Neuronal stem cell (in vitro differentiated cells): ENCODE measurements around the gene CASK. TPM values are rescaled to one million over a fixed set of nuclear protein-coding genes. Genes with fewer than 3 reads are reported as not detected.

Experiments
- DNase-seq: peaks from one replicate; pipeline ENCODE4 v3.0.0-alpha.2; 2013; ENCODE audit warnings: low spot score
- H2AFZ ChIP-seq: one replicate; pipeline ENCODE4 v1.6.1; 2013; ENCODE audit warnings: mild to moderate bottlenecking, low read length, inconsistent platforms
- H2AK5ac ChIP-seq: 2 replicates; pipeline ENCODE4 v1.6.1; 2013; ENCODE audit warnings: low read depth, mild to moderate bottlenecking, inconsistent platforms, low read length, moderate library complexity, mixed read lengths
- H2BK120ac ChIP-seq: 2 replicates; pipeline ENCODE4 v1.6.1; 2013; ENCODE audit warnings: low read depth, mild to moderate bottlenecking, inconsistent platforms, low read length, moderate library complexity, mixed read lengths
- H2BK12ac ChIP-seq: one replicate; pipeline ENCODE4 v1.6.1; 2013; ENCODE audit warnings: low read length, inconsistent platforms
- H2BK15ac ChIP-seq: 2 replicates; pipeline ENCODE4 v1.6.1; 2013; ENCODE audit warnings: mild to moderate bottlenecking, low read length, inconsistent platforms, mixed read lengths
- H2BK5ac ChIP-seq: one replicate; pipeline ENCODE4 v1.6.1; 2013; ENCODE audit warnings: inconsistent platforms, mild to moderate bottlenecking, low read length, moderate library complexity
- H3K14ac ChIP-seq: one replicate; pipeline ENCODE4 v1.6.1; 2013; ENCODE audit warnings: low read length, inconsistent platforms
- H3K18ac ChIP-seq: 2 replicates; pipeline ENCODE4 v1.6.1; 2013; ENCODE audit warnings: low read length, inconsistent platforms
- H3K23ac ChIP-seq: 2 replicates; pipeline ENCODE4 v1.6.1; 2013; ENCODE audit warnings: low read depth, mild to moderate bottlenecking, mixed read lengths, low read length, inconsistent platforms; ENCODE audit not compliant: poor library complexity
- H3K27ac ChIP-seq: replicated peaks from 3 replicates; pipeline ENCODE4 v1.5.1; 2013; ENCODE audit warnings: low read length, inconsistent platforms
- H3K27me3 ChIP-seq, 3 experiments: 2 replicates each; pipeline ENCODE4 v1.6.1; 2013; ENCODE audit warnings: low read length in 3 of 3, mild to moderate bottlenecking in 2 of 3, inconsistent platforms in 1 of 3, low read depth in 1 of 3, mixed read lengths in 1 of 3, moderate library complexity in 1 of 3; ENCODE audit not compliant: control insufficient read depth in 3 of 3, insufficient read depth in 3 of 3
- H3K36me3 ChIP-seq, 2 donors: replicated peaks in 1 of 2; 2 replicates each; pipeline ENCODE4 v1.6.1; 2013; ENCODE audit warnings: low read length in 2 of 2; ENCODE audit not compliant: control insufficient read depth in 2 of 2, insufficient read depth in 2 of 2
- H3K4ac ChIP-seq: 2 replicates; pipeline ENCODE4 v1.6.1; 2013; ENCODE audit warnings: inconsistent platforms, mild to moderate bottlenecking, low read length, moderate library complexity
- H3K4me1 ChIP-seq, 2 donors: 1 replicate in 1 of 2; 2 replicates in 1 of 2; pipeline ENCODE4 v1.6.1; 2013; ENCODE audit warnings: low read length in 2 of 2, low read depth in 1 of 2; ENCODE audit not compliant: control insufficient read depth in 2 of 2, insufficient read depth in 1 of 2
- H3K4me2 ChIP-seq: one replicate; pipeline ENCODE4 v1.6.1; 2013; ENCODE audit warnings: mild to moderate bottlenecking, low read length, inconsistent platforms; ENCODE audit not compliant: insufficient read depth, poor library complexity, severe bottlenecking
- H3K4me3 ChIP-seq, 2 donors: 2 replicates each; pipeline ENCODE4 v1.5.1; 2013; ENCODE audit warnings: low read length in 2 of 2, mild to moderate bottlenecking in 2 of 2, inconsistent platforms in 1 of 2, moderate library complexity in 1 of 2
- H3K79me1 ChIP-seq: one replicate; pipeline ENCODE4 v1.6.1; 2013; ENCODE audit warnings: low read depth, mild to moderate bottlenecking, inconsistent platforms, low read length, moderate library complexity
- H3K9ac ChIP-seq: one replicate; pipeline ENCODE4 v1.6.1; 2013; ENCODE audit warnings: mild to moderate bottlenecking, low read depth, low read length, inconsistent platforms; ENCODE audit not compliant: poor library complexity
- H3K9me3 ChIP-seq, 2 donors: replicated peaks in 1 of 2; 2 replicates each; pipeline versions ENCODE3 to v1.6.1; 2013; ENCODE audit warnings: low read length in 2 of 2, mild to moderate bottlenecking in 2 of 2, inconsistent platforms in 1 of 2, low read depth in 1 of 2, mixed read lengths in 1 of 2, moderate library complexity in 1 of 2; ENCODE audit not compliant: control insufficient read depth in 2 of 2, insufficient read depth in 1 of 2
- H4K8ac ChIP-seq: one replicate; pipeline ENCODE4 v1.6.1; 2013; ENCODE audit warnings: low read depth, mild to moderate bottlenecking, inconsistent platforms, low read length, moderate library complexity
- H4K91ac ChIP-seq: one replicate; pipeline ENCODE4 v1.6.1; 2013; ENCODE audit warnings: low read length, low read depth, mild to moderate bottlenecking, inconsistent platforms; ENCODE audit not compliant: poor library complexity
- WGBS, 2 donors: extraction: QIAGEN DNeasy Blood & Tissue Kit; methylation state at CpG; one replicate each; pipeline ENCODE4 v1.1.7; 2013; ENCODE audit warnings: missing lambda C conversion rate in 2 of 2, mixed read lengths in 1 of 2; ENCODE audit not compliant: insufficient read length in 2 of 2, insufficient replicate concordance in 1 of 2; ENCODE audit errors: extremely low coverage in 2 of 2; 5-methylcytosine and 5-hydroxymethylcytosine counted together
- polyA plus RNA-seq, 2 experiments: library from polyadenylated mRNA; stranded (reverse); fragments of 200-250 nt; gene quantifications; one replicate each; pipeline ENCODE4 v1.2.3, GENCODE V29; 2013

The CASK gene, protein sequence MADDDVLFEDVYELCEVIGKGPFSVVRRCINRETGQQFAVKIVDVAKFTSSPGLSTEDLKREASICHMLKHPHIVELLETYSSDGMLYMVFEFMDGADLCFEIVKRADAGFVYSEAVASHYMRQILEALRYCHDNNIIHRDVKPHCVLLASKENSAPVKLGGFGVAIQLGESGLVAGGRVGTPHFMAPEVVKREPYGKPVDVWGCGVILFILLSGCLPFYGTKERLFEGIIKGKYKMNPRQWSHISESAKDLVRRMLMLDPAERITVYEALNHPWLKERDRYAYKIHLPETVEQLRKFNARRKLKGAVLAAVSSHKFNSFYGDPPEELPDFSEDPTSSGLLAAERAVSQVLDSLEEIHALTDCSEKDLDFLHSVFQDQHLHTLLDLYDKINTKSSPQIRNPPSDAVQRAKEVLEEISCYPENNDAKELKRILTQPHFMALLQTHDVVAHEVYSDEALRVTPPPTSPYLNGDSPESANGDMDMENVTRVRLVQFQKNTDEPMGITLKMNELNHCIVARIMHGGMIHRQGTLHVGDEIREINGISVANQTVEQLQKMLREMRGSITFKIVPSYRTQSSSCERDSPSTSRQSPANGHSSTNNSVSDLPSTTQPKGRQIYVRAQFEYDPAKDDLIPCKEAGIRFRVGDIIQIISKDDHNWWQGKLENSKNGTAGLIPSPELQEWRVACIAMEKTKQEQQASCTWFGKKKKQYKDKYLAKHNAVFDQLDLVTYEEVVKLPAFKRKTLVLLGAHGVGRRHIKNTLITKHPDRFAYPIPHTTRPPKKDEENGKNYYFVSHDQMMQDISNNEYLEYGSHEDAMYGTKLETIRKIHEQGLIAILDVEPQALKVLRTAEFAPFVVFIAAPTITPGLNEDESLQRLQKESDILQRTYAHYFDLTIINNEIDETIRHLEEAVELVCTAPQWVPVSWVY
- polyA plus RNA-seq (2013, experiment 1 of 2), result 44.3 TPM
- 45.2 TPM for polyA plus RNA-seq (2013, experiment 2 of 2)

GRCh38 chrX:41923211-41923977, at the start of gene CASK:
CASK (minus strand) TSS chrX:41923554; CDS start chrX:41922988, 566 bp downstream.
- H3K27me3 ChIP-seq, result peaks cover 0 to 20% (median 0%) of the 10 kb centered on the region in 3 experiments
- H4K8ac ChIP-seq, result no peak within 1 kb of the TSS
- no peak within 1 kb of the TSS for H3K4ac ChIP-seq
- H3K14ac ChIP-seq, result no peak within 1 kb of the TSS
- H2AFZ ChIP-seq, result peak within 1 kb of the TSS; percentile 95
- peak within 1 kb of the TSS; percentile 84 to 94 for H3K4me3 ChIP-seq
- peak within 1 kb of the TSS; percentile 89 for H3K23ac ChIP-seq
- peak; percentile 90 for DNase-seq
- no peak within 1 kb of the TSS for H2BK15ac ChIP-seq
- peak within 1 kb of the TSS; percentile 26 for H2AK5ac ChIP-seq
- H4K91ac ChIP-seq, result no peak within 1 kb of the TSS
- WGBS, 2 donors, result no CpG with 5 or more reads among the region's 123 CpGs
- H2BK5ac ChIP-seq, result peak within 1 kb of the TSS; percentile 66
- peak within 1 kb of the TSS; percentile 55 for H3K4me2 ChIP-seq
- H3K9me3 ChIP-seq, result no peaks in the 10 kb centered on the region
- H3K4me1 ChIP-seq, result no peaks in the 10 kb centered on the region
- no peaks in the 10 kb centered on the region for H3K36me3 ChIP-seq
- no peaks in the 10 kb centered on the region for H3K79me1 ChIP-seq
- peak within 1 kb of the TSS; percentile 94 for H3K18ac ChIP-seq
- peak within 1 kb of the TSS; percentile 92 for H3K9ac ChIP-seq
- H3K27ac ChIP-seq, result peak within 1 kb of the TSS; percentile 85
- no peak within 1 kb of the TSS for H2BK120ac ChIP-seq
- H2BK12ac ChIP-seq, result no peak within 1 kb of the TSS

DNA sequence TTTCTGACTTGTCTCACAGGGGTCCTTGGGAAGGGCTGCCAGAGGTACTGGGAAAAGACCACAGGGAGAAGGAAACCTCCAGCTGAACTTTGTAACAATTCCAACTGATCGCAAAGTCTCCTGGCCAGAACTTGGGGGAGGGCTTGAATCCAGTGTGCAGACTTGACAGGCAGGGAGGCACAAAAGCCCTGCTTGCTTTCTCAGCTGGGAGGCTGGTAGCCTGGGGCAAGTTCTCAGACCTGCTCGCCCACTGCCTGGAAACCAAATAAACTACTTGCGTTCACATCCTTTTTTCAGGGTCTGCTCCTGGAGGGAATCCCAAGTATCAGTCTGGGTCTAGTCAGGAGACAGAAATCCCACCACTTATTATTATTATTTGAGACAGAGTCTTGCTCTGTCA, 48.0 kb upstream of the CASK start:
- Histone ChIP-seq H4K91ac (no peak overlapping the region), H3K4me2 (no peak overlapping the region), H3K79me1 (no peaks in the 10 kb centered on the region), H4K8ac (no peak overlapping the region), H3K4me3 (no peak overlapping the region), H2BK15ac (no peak overlapping the region), H2BK12ac (no peak overlapping the region), H3K27me3 (no peaks in the 10 kb centered on the region), H3K18ac (no peak overlapping the region), H3K9me3 (no peaks in the 10 kb centered on the region), H3K4me1 (no peaks in the 10 kb centered on the region), H3K14ac (no peak overlapping the region), H3K9ac (no peak overlapping the region), H3K27ac (no peak overlapping the region), H2BK120ac (no peak overlapping the region), H2BK5ac (no peak overlapping the region), H2AK5ac (no peak overlapping the region), H3K23ac (no peak overlapping the region), H3K36me3 (no peaks in the 10 kb centered on the region), H3K4ac (no peak overlapping the region), H2AFZ (no peak overlapping the region)
- no peak for DNase-seq
- no CpG with 5 or more reads among the region's 3 CpGs for WGBS, 2 donors

DNA sequence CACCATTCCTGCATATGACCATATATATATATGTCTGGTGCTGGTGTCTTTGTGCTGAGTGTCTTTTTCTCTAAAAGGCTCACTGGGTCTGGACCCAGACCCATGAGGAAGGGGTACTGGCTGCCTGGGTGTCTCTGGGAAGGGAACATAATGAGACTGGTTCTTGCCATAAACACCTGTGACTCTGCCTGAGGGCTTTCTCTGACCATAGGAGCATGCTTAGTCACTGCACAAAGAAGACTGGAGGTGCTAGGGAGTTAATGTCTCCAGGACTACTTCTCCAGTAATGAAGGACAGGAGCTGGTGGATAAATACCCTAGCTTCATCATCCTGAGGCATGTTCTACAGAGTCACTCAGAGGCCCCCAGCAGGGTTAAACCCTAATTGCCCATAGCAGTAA, 47.1 kb upstream of the CASK start:
- no peak overlapping the region for H2AK5ac ChIP-seq
- H3K4me1 ChIP-seq, result no peaks in the 10 kb centered on the region
- H3K4ac ChIP-seq, result no peak overlapping the region
- H4K91ac ChIP-seq, result no peak overlapping the region
- H3K14ac ChIP-seq, result no peak overlapping the region
- H3K27ac ChIP-seq, result no peak overlapping the region
- no peak overlapping the region for H3K9ac ChIP-seq
- no peak overlapping the region for H3K23ac ChIP-seq
- no peak overlapping the region for H3K18ac ChIP-seq
- no peak overlapping the region for H3K4me2 ChIP-seq
- no peak for DNase-seq
- H2BK12ac ChIP-seq, result no peak overlapping the region
- H3K36me3 ChIP-seq, result no peaks in the 10 kb centered on the region
- H3K79me1 ChIP-seq, result no peaks in the 10 kb centered on the region
- no peak overlapping the region for H2AFZ ChIP-seq
- no peaks in the 10 kb centered on the region for H3K9me3 ChIP-seq
- no peak overlapping the region for H2BK15ac ChIP-seq
- no peaks in the 10 kb centered on the region for H3K27me3 ChIP-seq
- no peak overlapping the region for H3K4me3 ChIP-seq
- H4K8ac ChIP-seq, result no peak overlapping the region
- H2BK120ac ChIP-seq, result no peak overlapping the region
- no peak overlapping the region for H2BK5ac ChIP-seq
